Epithelial cell of proximal tubule (primary cell): ENCODE results near the gene RHOBTB1. TPM values are rescaled to one million over a fixed set of nuclear protein-coding genes. Genes with fewer than 3 reads are reported as not detected.

Experiments
- DNase-seq: peaks from one replicate; pipeline ENCODE4 v3.0.0-alpha.2; 2011; ENCODE audit warnings: low read depth
- H3K4me3 ChIP-seq: 2 replicates; pipeline ENCODE4 v1.5.1; 2011; ENCODE audit warnings: low read depth, mild to moderate bottlenecking, low read length
- CTCF ChIP-seq: conservative IDR thresholded peaks from 2 replicates; pipeline ENCODE4 v1.5.1; 2012; ENCODE audit warnings: low read depth, mild to moderate bottlenecking, low read length
- total RNA-seq: library from RNA; depleted of rRNA; stranded (reverse); fragments of >200 nt; gene quantifications from 2 replicates; pipeline ENCODE4 v1.2.3, GENCODE V29; 2015

The RHOBTB1 gene
- total RNA-seq, 1 donor from 2014 or later, result 22.2 TPM

- no peak for DNase-seq
- H3K4me3 ChIP-seq, result no peak overlapping the region
- no peak for TF ChIP-seq CTCF
Measured at GRCh38 chr10:60871215-60871614, 72.8 kb downstream of the RHOBTB1 start.

DNA sequence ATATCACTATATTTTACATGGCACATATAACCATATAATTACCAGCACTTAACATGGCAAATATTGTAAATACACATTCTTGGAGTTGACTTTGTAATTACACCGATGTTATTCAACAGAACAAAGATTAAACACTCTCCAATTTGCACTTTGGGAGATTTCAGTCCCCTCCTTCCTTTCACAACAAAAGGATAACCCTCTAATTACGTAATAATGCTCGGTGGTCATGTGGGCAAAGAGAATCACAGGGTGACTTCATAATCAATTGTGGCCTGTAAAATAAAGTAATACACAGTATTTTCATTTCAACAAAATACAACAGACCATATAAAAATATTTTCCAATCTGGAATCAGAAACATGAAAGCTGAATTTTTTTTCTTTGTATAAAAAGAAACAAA is 73.2 kb downstream of the RHOBTB1 start:
- TF ChIP-seq CTCF, result no peak
- no peak for DNase-seq
- no peak overlapping the region for H3K4me3 ChIP-seq

- no peak overlapping the region for H3K4me3 ChIP-seq
- DNase-seq, result no peak
- peak; percentile 55 for TF ChIP-seq CTCF
Measured at GRCh38 chr10:60870416-60870728, 73.6 kb downstream of the RHOBTB1 start.

DNA sequence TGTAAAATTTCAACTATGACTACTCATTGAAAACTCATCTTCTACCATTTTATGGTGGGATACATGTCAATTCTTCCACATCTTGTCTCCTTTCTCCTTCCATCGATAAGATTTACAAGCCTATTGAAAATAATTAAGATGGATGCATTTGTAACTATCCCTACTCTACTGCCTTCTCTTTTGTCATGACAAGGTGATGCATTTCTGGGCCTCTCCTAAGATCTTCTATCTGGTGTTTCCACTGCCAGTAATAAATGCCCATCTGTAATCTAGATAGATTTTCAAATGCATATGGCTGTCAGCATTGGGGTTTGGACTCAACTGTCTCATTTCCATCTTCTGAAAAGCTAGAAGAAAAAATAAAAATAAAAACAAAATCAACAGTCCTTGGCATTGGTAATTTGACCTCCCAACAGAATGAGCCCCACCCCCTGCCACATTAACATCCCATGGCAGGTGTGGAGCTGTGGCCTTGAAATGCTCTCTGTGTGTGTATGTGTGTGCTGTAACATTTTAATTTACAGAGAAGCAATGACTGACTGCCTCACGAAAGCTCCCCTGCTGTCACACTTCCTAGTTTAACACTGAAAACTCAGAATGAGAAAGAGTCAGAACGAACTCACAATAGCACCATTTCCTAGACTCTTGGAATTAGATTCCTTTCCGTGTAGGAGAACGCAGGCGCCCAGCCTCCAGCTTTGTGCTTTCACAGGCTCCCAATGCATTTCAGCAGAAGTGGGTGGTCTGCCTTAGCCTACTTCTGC is 74.2 kb downstream of the RHOBTB1 start:
- no peak overlapping the region for H3K4me3 ChIP-seq
- no peak for TF ChIP-seq CTCF
- DNase-seq, result no peak

DNA sequence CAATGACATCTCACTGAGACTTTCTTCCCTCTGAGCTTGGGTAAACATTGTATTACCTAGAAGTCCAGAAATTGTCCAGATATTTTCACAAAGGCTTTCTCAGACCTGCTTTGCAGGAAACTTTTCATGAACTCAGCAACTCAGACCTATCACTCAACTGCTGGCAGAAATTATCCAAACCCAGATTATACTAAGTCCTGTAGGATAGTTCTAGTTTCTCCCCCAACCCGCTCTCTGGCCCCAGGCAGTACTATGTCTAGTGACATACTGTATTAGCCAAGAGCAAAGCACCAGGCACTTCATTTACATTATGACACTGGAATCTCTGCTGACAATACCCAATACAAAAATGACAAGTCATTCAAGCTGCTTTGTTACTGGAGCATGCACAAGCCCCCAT is 75.0 kb downstream of the RHOBTB1 start:
- no peak overlapping the region for H3K4me3 ChIP-seq
- no peak for DNase-seq
- no peak for TF ChIP-seq CTCF

DNA sequence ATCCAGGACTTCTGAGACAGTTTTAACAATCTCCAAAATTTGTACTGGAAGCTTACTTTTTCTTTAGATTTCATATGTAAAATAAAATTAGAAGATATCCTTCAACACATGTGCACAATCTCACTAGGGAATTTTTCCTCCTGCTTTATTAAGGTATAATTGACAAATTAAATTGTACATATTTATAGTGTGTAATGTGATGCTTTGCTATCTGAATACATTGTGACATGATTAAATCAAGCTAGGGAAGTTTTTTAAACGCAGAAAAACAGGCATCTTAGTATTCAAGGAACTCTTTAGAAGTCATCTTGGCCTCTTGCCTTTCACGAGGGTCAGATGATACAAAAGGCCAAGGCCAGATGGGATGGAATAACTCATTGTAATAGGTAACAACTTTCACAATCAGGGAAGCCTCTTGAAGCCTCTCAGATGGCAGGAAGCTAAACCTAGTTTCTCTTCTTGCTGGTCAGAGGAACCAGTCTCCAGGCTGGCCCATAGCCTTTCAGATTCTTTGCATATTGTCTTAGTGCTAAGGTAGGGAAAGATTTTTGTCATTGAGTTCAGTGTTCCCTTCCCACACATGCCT is 78.7 kb downstream of the RHOBTB1 start:
- no peak overlapping the region for H3K4me3 ChIP-seq
- no peak for TF ChIP-seq CTCF
- DNase-seq, result no peak

DNA sequence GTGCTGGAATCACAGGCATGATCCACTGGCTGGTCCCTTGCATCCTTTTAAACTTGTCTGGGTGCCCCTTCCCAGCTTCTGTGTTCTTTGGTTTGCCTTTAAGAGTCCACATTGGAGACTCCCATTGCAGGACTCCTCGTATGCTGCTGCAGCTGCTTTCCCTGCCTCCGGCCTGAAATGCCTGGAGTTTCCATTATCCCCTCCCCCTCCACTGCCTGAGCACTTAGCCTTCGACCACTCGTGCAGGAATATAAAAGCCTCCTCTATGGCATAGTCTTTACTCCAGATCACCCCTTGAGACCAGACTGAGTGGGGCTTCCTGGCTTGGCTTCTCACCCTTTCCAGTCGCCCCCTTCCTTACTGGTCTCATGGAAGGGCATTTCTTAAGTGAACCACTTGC is 80.2 kb downstream of the RHOBTB1 start:
- no peak for DNase-seq
- no peak overlapping the region for H3K4me3 ChIP-seq
- TF ChIP-seq CTCF, result no peak
